ENCODE results near the gene TMEM248. TPM values are rescaled to one million over a fixed set of nuclear protein-coding genes. Genes with fewer than 3 reads are reported as not detected.

The TMEM248 gene
- total RNA-seq, 1 experiment from 2014 or later: 60.4 TPM

DNA sequence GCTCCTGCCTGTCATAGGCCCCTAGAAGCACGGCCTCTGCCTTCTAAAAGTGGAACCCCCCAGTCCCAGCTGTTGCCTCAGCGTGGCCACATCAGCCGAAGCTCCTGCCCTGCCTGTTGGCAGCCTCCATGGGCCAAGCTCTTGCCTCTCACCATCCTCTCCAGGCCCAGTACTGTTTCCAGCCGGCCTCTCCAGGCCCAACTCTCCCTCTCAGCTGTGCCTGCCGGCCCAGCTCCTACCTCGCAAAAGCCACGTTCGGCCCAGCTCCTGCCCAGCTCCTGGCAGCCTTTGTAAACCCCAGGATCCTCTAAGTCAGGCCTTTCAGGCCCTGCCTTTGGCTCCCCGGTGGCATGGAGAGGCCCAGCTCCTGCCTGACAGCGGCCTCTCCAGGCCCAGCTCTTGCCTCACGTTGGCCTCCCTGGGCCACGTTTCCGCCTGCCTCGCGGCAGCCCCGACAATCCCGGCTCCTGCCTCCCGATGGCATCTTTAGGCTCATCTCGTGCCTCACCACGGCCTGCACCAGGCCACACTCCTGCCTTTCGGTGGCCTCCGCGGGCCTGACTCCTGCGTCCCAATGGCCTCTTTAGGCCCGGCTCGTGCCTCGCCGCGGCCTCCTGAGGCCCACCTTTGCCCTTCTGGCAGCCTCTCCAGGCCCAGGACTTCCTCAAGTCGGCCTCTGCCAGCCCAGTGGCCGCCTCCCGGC lies 17.5 kb upstream of the TMEM248 start:
- POLR2A ChIA-PET: interaction anchor here (1.0 to 1.5 kb wide), 2 partner anchors 9 to 59 kb away, joined by 3 to 5 read pairs; no protein-coding TSS in a partner anchor

DNA sequence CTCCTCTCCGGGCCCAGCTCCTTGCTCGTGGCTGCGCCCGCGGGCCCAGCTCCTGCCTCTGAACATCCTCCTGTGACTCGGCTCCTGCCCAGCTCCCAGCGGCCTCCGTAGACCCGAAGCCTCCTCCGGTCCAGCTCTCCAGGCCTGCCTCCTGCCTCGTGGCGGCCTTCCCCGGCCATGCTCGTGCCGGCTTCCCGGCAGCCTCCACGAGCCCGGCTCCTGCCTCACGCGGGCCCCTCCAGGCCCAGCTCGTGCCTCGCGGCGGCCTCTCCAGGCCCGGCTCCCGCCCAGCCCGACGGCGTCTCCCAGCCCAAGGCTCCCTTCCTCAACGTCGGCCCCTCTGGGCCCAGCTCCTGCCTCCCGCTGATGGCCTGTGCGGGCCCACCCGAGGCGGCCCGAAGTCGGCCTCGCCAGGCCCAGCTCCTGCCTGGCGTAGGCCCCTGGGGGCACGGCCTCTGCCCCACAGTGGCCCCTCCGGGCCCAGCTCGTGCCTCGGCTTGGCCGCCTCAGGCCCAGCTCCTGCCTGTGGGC lies 16.9 kb upstream of the TMEM248 start:
- no peak for ATAC-seq
- no peak for DNase-seq (ENCODE audit: low spot score)
- CTCF ChIA-PET: interaction anchor here (1.9 to 2.7 kb wide), 6 partner anchors 9 to 80 kb away, joined by 4 to 27 read pairs (median 16); no protein-coding TSS in a partner anchor
- TF ChIP-seq PRDM15 (CRISPR knock-in tag; IDR thresholded peaks at IDR 0.05): no peak
- no peak for TF ChIP-seq IRF2 (CRISPR knock-in tag; IDR thresholded peaks at IDR 0.05; ENCODE audit: borderline replicate concordance, low read depth)
- TF ChIP-seq, protein P1, sequence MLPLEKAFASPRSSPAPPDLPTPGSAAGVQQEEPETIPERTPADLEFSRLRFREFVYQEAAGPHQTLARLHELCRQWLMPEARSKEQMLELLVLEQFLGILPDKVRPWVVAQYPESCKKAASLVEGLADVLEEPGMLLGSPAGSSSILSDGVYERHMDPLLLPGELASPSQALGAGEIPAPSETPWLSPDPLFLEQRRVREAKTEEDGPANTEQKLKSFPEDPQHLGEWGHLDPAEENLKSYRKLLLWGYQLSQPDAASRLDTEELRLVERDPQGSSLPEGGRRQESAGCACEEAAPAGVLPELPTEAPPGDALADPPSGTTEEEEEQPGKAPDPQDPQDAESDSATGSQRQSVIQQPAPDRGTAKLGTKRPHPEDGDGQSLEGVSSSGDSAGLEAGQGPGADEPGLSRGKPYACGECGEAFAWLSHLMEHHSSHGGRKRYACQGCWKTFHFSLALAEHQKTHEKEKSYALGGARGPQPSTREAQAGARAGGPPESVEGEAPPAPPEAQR (CRISPR knock-in tag; IDR thresholded peaks at IDR 0.05): no peak
- no peak for TF ChIP-seq ATF2 (CRISPR knock-in tag; IDR thresholded peaks at IDR 0.05; ENCODE audit: borderline replicate concordance, low read depth)
- TF ChIP-seq, protein P2, sequence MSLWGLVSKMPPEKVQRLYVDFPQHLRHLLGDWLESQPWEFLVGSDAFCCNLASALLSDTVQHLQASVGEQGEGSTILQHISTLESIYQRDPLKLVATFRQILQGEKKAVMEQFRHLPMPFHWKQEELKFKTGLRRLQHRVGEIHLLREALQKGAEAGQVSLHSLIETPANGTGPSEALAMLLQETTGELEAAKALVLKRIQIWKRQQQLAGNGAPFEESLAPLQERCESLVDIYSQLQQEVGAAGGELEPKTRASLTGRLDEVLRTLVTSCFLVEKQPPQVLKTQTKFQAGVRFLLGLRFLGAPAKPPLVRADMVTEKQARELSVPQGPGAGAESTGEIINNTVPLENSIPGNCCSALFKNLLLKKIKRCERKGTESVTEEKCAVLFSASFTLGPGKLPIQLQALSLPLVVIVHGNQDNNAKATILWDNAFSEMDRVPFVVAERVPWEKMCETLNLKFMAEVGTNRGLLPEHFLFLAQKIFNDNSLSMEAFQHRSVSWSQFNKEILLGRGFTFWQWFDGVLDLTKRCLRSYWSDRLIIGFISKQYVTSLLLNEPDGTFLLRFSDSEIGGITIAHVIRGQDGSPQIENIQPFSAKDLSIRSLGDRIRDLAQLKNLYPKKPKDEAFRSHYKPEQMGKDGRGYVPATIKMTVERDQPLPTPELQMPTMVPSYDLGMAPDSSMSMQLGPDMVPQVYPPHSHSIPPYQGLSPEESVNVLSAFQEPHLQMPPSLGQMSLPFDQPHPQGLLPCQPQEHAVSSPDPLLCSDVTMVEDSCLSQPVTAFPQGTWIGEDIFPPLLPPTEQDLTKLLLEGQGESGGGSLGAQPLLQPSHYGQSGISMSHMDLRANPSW (CRISPR knock-in tag; conservative IDR thresholded peaks at IDR 0.05; ENCODE audit: low read depth): no peak

More for the DNA sequence above, 17.5 kb upstream of the TMEM248 start:
- H3K4me3 Mint-ChIP-seq: no peak overlapping the region
- no peaks in the 10 kb centered on the region for H3K36me3 Mint-ChIP-seq
- H3K27me3 Mint-ChIP-seq (ENCODE audit: low read depth): no peaks in the 10 kb centered on the region
- ATAC-seq: no peak
- no peaks in the 10 kb centered on the region for H3K4me1 Mint-ChIP-seq
- TF ChIP-seq ZNF416 (CRISPR knock-in tag; IDR thresholded peaks at IDR 0.05) (no peak), FOXJ3 (CRISPR knock-in tag; IDR thresholded peaks at IDR 0.05; ENCODE audit: borderline replicate concordance) (no peak), TP53 (CRISPR knock-in tag; IDR thresholded peaks at IDR 0.05) (no peak), IRF2 (CRISPR knock-in tag; IDR thresholded peaks at IDR 0.05; ENCODE audit: borderline replicate concordance, low read depth) (no peak), NR3C1 (CRISPR knock-in tag; conservative IDR thresholded peaks at IDR 0.05; ENCODE audit: low read depth) (no peak), RORB (CRISPR knock-in tag; IDR thresholded peaks at IDR 0.05) (no peak), ZNF219 (CRISPR knock-in tag; IDR thresholded peaks at IDR 0.05; ENCODE audit: borderline replicate concordance) (no peak), ZNF263 (CRISPR knock-in tag; IDR thresholded peaks at IDR 0.05; ENCODE audit: low read depth) (no peak), ZNF423 (CRISPR knock-in tag; IDR thresholded peaks at IDR 0.05) (no peak), RELA (CRISPR knock-in tag; IDR thresholded peaks at IDR 0.05; ENCODE audit: borderline replicate concordance) (no peak)
- TF ChIP-seq, protein P3, sequence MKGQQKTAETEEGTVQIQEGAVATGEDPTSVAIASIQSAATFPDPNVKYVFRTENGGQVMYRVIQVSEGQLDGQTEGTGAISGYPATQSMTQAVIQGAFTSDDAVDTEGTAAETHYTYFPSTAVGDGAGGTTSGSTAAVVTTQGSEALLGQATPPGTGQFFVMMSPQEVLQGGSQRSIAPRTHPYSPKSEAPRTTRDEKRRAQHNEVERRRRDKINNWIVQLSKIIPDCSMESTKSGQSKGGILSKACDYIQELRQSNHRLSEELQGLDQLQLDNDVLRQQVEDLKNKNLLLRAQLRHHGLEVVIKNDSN (CRISPR knock-in tag; IDR thresholded peaks at IDR 0.05): no peak
- TF ChIP-seq, protein P4, sequence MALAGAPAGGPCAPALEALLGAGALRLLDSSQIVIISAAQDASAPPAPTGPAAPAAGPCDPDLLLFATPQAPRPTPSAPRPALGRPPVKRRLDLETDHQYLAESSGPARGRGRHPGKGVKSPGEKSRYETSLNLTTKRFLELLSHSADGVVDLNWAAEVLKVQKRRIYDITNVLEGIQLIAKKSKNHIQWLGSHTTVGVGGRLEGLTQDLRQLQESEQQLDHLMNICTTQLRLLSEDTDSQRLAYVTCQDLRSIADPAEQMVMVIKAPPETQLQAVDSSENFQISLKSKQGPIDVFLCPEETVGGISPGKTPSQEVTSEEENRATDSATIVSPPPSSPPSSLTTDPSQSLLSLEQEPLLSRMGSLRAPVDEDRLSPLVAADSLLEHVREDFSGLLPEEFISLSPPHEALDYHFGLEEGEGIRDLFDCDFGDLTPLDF (CRISPR knock-in tag; IDR thresholded peaks at IDR 0.05): no peak
- TF ChIP-seq, protein P5, sequence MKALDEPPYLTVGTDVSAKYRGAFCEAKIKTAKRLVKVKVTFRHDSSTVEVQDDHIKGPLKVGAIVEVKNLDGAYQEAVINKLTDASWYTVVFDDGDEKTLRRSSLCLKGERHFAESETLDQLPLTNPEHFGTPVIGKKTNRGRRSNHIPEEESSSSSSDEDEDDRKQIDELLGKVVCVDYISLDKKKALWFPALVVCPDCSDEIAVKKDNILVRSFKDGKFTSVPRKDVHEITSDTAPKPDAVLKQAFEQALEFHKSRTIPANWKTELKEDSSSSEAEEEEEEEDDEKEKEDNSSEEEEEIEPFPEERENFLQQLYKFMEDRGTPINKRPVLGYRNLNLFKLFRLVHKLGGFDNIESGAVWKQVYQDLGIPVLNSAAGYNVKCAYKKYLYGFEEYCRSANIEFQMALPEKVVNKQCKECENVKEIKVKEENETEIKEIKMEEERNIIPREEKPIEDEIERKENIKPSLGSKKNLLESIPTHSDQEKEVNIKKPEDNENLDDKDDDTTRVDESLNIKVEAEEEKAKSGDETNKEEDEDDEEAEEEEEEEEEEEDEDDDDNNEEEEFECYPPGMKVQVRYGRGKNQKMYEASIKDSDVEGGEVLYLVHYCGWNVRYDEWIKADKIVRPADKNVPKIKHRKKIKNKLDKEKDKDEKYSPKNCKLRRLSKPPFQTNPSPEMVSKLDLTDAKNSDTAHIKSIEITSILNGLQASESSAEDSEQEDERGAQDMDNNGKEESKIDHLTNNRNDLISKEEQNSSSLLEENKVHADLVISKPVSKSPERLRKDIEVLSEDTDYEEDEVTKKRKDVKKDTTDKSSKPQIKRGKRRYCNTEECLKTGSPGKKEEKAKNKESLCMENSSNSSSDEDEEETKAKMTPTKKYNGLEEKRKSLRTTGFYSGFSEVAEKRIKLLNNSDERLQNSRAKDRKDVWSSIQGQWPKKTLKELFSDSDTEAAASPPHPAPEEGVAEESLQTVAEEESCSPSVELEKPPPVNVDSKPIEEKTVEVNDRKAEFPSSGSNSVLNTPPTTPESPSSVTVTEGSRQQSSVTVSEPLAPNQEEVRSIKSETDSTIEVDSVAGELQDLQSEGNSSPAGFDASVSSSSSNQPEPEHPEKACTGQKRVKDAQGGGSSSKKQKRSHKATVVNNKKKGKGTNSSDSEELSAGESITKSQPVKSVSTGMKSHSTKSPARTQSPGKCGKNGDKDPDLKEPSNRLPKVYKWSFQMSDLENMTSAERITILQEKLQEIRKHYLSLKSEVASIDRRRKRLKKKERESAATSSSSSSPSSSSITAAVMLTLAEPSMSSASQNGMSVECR (CRISPR knock-in tag; IDR thresholded peaks at IDR 0.05; ENCODE audit: borderline replicate concordance): no peak
- CTCF ChIA-PET: interaction anchor here (1.6 to 2.7 kb wide), 3 partner anchors 8 to 27 kb away, joined by 5 to 27 read pairs (median 22); no protein-coding TSS in a partner anchor
- H3K27ac Mint-ChIP-seq: no peak overlapping the region; the same call in 1 of the 2 replicates
- no peaks in the 10 kb centered on the region for H3K9me3 Mint-ChIP-seq
- DNase-seq (ENCODE audit: low spot score): no peak

More for the DNA sequence above, 16.9 kb upstream of the TMEM248 start:
- Mint-ChIP-seq H3K27me3 (ENCODE audit: low read depth) (no peaks in the 10 kb centered on the region), H3K27ac (no peak overlapping the region), H3K9me3 (no peaks in the 10 kb centered on the region), H3K4me3 (no peak overlapping the region), H3K36me3 (no peaks in the 10 kb centered on the region), H3K4me1 (no peaks in the 10 kb centered on the region)
- POLR2A ChIA-PET: interaction anchor here (0.5 to 1.5 kb wide), 2 partner anchors 17 to 59 kb away, joined by 3 to 5 read pairs; partner anchors contain the start of gene TMEM248
